GM19395 (cell line): ENCODE results near the gene TACSTD2.
"Not testable (repeated sequence)": the region's sequence is repeated elsewhere in the genome, so short reads cannot be mapped to it uniquely, and the experiment has no call there.

ENCODE experiments used
- ATAC-seq: cut with Tn5 transposase; IDR thresholded peaks from one replicate; pipeline ENCODE4 v1.9.1; 2021; ENCODE audit warnings: mild to moderate bottlenecking, moderate library complexity; ENCODE audit not compliant: unreplicated experiment

Gene TACSTD2

DNA sequence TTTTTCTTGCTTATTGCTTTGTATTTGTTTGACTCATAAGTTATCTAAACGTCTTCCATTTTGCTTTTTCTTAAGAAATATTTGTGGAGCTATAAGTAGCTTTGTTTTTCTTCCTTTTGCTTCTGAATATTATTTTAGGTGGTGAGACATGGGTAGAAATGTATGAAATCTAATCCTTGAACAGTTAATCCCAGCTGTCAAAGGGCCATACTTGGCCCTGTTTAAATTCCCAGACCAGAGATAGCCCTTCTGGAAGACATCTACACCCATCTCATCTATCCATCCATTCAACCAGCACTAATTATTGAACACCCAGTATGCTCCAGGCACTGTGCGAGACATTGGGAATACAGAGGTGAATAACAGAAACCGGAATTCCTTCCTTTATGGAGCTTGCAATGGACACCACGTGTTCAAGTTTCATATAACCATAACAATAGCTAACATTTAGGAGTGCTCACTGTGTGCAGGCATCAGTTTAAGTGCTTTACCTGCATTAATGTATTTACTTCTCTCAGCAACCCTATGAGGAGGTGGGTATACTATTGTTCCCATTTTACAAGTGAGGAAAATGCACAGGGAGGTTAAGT is 8.7 kb downstream of the TACSTD2 start:
- no peak for ATAC-seq

DNA sequence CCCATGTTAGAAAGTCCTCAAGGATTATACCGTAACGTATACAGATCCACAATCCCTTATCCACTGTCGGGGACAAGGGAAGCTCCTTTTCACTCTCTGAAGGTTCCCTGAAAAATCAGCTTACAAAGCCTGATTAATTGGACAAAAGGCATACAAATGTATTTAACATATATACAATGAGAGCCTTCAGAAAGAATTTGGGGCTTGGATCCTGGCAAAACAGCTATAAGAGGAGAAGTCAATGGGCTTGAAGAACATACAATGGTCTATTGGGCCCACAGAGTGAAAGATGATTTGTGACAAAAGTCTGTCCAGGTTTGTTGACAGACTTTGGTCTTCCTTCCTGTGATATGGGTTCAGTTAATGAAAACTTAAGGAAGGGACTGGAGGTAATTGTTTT is 10.7 kb downstream of the TACSTD2 start:
- no peak for ATAC-seq

DNA sequence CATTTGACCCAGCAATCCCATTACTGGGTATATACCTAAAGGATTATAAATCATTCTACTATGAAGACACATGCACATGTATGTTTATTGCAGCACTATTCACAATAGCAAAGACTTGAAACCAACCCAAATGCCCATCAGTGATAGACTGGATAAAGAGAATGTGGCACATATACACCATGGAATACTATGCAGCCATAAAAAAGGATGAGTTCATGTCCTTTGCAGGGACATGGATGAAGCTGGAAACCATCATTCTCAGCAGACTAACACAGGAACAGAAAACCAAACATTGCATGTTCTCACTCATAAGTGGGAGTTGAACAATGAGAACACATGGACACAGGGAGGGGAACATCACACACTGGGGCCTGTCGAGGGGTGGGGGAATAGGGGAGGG is 13.3 kb downstream of the TACSTD2 start:
- ATAC-seq, result not testable (repeated sequence)

DNA sequence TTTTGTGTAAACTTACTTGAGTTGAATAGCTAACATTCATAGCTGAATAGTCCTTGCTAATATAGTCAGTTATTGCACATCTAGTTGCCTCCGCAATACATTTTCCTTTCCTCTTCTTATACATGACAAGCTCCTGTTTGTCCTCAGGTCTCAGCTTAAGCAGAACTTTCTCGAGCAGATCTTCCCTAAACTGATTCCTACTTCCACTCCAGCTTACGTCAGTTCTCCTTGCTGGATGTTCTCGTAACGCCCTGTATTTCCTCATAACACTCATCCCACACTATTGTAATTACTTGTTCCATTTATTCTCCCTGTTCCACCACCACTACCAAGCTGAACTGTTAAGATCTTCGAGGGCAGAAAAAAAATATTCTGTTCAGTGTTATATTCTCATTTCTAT is 15.4 kb downstream of the TACSTD2 start:
- ATAC-seq, result no peak

DNA sequence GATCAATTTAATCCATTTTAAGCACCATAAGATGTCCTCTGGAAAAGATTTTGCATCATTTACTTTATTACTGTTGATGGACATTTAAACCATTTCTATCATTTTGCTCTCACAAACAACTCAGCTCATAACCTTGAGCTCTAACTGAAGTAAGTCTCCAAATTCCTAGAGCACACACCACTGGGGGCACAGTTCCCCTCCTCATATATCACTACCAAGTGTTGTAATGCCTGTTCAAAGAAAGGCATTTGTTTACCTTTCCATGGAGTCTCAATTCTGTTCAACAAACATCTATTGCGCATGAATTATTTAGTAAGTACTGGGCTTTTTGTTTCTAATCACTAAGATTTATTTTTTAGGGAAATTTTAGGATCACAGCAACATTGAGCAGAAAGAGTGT is 21.7 kb downstream of the TACSTD2 start:
- no peak for ATAC-seq

DNA sequence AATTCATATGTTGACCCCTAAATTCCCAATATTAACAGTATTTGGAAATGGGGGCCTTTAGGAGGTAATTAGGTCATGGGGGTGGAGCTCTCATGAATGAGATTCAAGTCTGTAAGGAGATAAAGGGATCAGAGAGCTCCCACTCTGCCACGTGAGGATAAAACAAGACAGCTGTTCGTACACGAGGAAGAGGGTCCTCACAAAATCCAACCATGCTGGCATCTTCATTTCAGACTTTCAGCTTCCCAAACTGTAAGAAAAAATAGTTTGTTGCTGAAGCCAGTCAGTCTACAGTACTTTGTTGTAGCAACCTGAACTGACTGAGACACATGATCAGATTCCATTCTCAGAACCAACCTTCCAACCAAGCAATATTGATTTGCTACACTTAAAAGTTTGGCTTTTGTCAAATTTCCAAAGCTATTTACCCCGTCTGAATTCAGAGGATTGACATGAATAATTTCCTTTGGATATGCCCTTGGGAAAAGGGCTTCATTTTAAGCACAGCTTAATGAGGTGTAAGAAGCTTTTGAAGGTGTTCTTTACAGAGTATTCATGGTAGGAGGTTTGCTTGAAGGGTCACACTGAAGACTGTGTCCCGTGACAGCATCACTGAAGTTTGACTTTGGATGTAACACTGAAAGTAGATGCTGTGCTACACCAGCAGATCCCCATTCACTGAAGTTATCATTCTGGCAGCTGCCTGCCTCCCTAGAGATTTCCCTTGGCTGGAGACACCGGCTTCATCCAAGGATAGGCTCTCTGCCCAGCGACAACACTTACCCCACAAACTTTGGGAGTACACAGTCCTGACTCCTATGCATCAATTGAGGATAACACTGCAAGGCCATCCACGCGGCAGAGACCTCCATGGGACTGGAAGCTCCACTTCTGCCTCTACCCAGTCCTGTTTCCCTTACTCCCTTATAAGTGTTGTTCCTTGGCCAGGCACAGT is 25.6 kb downstream of the TACSTD2 start:
- no peak for ATAC-seq

DNA sequence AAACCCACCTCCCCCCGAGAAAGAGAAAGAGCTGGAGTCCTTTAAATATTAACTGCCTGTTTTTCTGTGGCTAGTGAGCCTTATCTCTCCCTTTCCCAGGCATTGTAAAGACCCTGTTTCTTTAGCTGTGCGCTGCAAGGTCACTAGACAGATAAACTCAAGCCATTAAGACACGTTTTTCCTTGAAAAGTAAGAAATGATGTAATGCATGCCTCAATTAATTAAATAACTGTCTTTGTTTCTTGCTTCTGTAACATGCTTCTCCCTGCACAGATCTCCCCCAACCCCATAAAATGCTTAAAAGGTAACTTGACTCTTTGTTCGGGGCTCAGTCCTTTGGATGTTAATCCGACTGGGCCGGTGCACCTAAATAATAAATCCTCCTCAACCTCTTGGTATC is 27.8 kb downstream of the TACSTD2 start:
- not testable (repeated sequence) for ATAC-seq

DNA sequence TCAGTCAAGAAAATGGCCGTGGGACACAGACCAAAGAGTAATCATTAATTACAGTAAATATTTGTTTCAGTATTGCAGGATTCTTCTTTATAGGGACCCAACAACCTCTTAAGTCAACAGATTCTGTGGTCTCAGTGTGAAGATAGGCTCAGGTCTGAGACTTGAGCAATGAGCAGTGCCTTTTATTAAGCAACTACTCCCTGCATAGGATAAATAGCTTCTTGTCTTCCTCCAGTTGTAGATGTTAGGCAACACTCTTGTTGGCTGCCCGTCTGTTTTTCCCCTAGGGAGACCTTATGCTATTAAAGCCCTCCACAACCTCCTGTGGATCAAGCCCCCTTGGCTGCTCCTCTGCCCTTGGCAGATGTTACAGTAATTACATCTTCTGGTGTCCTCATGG is 28.7 kb downstream of the TACSTD2 start:
- no peak for ATAC-seq

DNA sequence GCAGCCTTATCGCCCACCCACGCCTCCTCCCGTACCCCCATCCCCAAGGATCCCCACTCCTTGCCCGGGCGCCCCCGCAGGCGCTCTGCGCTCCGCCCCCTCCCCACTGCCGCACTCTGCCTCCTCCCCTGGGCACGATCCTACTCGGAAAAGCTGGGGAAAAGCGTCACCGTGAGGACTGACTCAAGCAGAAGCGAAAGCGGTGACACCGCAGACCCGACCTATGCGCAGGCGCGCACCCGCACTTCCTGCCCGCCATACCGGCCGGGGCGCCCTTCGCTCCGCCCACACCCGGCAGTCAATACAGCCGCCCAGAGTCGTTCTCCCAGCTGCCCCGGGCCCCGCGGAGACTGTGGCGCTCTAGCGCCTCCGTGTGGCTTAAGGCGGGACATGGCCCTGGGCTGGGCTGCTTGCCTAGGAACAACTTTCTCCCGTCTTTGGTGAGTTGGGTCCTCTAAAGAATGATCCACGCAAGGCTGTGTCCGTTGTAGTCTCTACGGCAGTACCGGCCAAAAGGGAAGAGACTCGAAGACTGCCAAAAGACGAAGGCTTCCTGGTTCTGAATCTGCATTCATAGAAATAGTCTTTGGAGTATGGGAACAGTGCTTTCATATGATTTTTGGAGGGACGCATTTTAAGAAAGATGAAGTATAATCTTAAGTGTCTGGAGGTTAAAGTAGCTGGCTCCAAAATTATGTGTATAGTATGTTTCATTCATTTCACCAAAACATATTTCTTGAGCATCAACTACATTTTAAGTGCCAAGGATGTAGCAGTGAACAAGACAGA is 30.3 kb downstream of the TACSTD2 start, which contains the start of gene OMA1:
OMA1 (minus strand) TSS at position 207 of the 789 bp plus-strand sequence. CDS start 7,432 bp downstream, outside the sequence.
- peak; percentile 96 for ATAC-seq

DNA sequence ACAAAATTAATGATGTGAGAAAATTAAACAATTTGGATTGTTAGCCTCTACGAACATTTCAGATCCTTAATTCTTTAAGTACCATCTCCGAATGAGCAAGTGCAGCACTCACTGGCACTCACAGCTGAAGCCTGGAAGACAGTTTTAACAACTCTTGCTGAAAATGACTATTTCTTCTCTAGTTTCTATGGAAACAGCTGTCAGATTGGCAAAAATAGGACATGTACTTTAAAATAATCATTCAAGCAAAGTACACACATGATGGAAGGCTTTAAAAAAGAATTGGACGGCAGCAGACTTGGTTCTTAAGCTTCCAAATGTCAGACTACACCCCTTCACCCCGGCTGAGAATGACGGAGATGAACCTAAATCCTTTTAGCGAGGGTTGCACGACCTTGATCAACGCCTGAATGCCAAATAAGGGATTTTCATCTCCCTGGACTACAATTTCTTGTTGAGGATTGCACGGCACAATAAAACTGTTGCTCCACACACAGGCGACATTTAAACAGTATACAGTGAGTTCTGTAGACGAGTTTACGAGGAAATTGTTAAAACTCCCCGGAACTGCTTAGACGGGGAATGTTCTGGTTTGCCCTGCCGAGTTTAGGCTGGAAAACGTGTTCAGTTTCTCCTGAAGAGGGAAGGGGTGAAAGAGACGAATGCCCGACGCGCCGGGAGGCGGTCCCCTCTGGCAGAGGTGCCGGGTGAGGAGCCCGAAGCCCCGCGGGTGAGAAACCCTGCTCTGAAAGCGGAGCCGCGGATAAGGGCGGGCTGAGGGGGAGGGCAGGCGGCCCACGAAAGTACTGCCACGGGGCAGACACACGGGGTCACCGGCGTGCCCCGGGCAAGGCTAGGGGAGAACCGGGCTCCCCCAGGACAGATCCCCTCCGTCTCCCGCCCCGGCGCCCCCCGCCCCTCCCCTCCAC is 31.2 kb downstream of the TACSTD2 start:
- peak; percentile 69 for ATAC-seq

DNA sequence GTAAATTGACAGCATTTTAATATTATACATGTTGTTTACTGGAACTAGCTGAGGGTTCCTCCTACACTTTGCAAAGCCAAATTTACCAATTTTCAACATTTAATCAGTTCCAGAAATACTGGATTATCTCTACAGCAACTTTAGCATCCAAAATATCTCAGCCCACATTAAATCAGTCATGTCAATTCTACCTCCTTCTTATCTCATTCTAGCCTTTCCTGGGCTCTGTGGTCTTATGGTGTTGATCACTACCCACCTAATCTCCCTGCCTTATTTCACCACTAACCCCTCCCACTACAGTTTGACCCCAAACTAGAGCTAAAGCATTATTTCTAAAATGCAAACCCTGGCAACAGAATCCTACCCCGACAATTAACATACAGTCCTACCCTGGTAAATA is 33.8 kb downstream of the TACSTD2 start:
- ATAC-seq, result no peak

DNA sequence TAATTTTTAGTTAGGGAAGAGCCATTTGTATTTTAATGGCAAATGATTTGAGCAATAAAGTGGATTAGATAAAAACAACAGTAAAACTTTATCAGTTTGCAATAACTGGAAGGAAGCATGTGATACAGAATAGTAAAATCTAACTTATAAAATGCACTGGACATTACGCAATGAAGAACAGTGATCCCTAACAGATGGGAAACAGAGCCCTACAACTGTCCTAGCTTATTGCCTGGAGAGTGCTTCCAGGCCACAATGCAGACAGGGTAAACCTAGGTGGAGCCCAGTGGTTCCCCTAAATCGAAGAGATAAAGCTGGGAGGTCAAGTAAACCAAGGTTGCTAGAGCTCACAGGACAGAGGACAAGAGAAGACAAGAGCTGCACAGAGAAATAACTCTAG is 37.5 kb downstream of the TACSTD2 start:
- no peak for ATAC-seq

DNA sequence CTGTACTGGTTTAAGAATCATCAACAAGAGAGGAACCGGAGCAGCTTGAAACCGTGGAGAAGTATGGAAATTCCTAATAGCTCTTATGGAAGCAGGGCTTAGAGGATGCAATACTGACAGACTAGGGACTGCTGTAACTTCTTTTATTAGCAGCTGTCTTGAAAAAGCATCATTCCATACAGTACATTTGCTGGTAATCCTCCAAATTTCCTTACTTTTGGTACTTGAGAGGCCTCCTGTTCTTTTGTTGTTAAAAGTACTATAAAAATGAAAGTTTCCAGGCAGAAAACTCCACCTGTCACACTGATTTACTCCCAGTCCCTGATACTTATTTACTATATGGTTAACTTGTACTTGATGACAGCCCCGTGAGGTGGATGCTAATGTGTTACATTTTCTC is 38.2 kb downstream of the TACSTD2 start:
- no peak for ATAC-seq

DNA sequence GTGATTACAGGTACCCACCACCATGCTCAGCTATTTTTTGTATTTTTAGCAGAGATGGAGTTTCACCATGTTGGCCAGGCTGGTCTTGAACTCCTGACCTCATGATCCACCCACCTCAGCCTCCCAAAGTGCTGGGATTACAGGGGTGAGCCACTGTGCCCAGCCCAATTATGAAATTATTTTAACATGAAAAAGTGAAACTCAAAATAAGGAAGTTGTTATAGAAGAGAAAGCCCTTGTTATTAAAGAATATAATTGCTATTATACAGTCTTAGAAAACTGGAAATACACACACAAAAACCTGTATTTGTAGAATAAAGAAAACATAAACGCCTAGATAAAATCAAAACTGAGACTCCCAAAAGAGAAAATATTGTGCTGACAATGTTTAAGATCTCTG is 45.2 kb downstream of the TACSTD2 start:
- ATAC-seq, result not testable (repeated sequence)

DNA sequence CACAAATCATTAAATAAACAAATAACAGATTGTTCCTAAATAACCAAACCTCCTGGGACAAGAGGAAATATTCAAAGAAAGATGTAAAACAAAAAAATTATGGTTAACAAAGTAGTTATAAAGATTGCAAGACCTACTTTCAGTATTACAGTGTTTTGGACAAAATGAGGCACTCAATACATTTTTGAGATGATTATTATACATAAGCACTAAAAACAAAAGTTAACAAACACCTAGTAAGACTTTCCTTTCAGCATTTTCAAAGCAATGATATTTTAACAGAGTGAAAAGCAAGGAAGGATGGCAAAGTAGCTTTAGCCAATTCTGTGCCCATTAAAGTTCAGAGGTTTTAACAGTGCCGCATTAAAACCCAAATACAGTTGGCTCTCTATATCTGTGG is 47.8 kb downstream of the TACSTD2 start:
- ATAC-seq, result no peak

DNA sequence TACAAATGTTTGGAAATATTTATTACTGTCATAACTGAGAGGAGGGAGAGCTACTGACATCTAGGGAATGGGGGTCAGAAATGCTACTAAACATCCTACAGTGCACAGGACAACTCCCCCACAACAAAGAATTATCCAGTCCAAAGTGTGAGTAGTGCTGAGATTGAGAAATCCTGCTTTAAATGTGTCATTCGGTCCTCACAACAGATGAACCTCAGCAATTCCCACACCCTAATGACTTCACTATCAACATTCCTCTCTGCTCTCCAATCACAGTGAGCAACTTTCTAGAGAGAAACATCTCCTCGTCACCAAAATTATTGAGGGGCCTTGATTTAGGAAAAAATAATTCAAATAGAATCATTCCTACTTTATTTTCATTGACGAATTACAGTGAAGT is 48.5 kb downstream of the TACSTD2 start:
- ATAC-seq, result no peak
